NB4 (cell line): ENCODE measurements around the gene KRTAP5-9.
"Not testable (repeated sequence)": the region's sequence is repeated elsewhere in the genome, so short reads cannot be mapped to it uniquely, and the experiment has no call there.

ENCODE experiments used
- CTCF ChIP-seq: IDR thresholded peaks from one replicate; pipeline ENCODE4 v1.5.1; 2012; ENCODE audit warnings: low read depth, low read length
- POLR2A ChIP-seq: IDR thresholded peaks from 2 replicates; pipeline ENCODE4 v1.6.1; 2011; ENCODE audit warnings: mild to moderate bottlenecking; ENCODE audit not compliant: insufficient read length; ENCODE audit errors: extremely low read depth

GRCh38 chr11:71567633-71568032 lies 19.4 kb downstream of the KRTAP5-9 start:
- not testable (repeated sequence) for TF ChIP-seq CTCF, POLR2A
